Liver (tissue), 9 donors: ENCODE measurements around the gene UBE3A. TPM values are rescaled to one million over a fixed set of nuclear protein-coding genes. Genes with fewer than 3 reads are reported as not detected.

ENCODE experiments used
- DNase-seq: peaks from one replicate; pipeline ENCODE4 v3.0.0-alpha.2; 2017; ENCODE audit warnings: low spot score
- H3K27ac ChIP-seq, 2 donors: one replicate each; pipeline ENCODE4 v1.7.0; 2013; ENCODE audit warnings: inconsistent platforms in 2 of 2, low read length in 2 of 2, control low read depth in 1 of 2, low read depth in 1 of 2, mild to moderate bottlenecking in 1 of 2
- H3K27me3 ChIP-seq, 4 donors: one replicate each; pipeline versions ENCODE4 v1.6.1 to v1.7.0; 2013; ENCODE audit warnings: low read length in 3 of 4, inconsistent platforms in 1 of 4, mild to moderate bottlenecking in 1 of 4, moderate library complexity in 1 of 4; ENCODE audit not compliant: control insufficient read depth in 4 of 4, insufficient read depth in 4 of 4
- H3K36me3 ChIP-seq, 4 donors: one replicate each; pipeline versions ENCODE4 v1.6.1 to v1.7.0; 2013; ENCODE audit warnings: low read length in 3 of 4, mild to moderate bottlenecking in 3 of 4, low read depth in 1 of 4, moderate library complexity in 1 of 4; ENCODE audit not compliant: control insufficient read depth in 4 of 4, insufficient read depth in 3 of 4
- H3K4me1 ChIP-seq, 4 donors: one replicate each; pipeline versions ENCODE4 v1.6.1 to v1.7.0; 2013; ENCODE audit warnings: low read length in 3 of 4, mild to moderate bottlenecking in 3 of 4, moderate library complexity in 1 of 4; ENCODE audit not compliant: control insufficient read depth in 4 of 4, insufficient read depth in 4 of 4
- H3K4me3 ChIP-seq, 3 donors: one replicate each; pipeline versions ENCODE4 v1.6.1 to v1.7.0; 2013; ENCODE audit warnings: low read length in 3 of 3, control low read depth in 1 of 3, low read depth in 1 of 3, mild to moderate bottlenecking in 1 of 3
- H3K9ac ChIP-seq, 2 donors: one replicate each; pipeline ENCODE4 v1.7.0; 2013; ENCODE audit warnings: low read length in 2 of 2, mild to moderate bottlenecking in 2 of 2, moderate library complexity in 2 of 2, control low read depth in 1 of 2, low read depth in 1 of 2
- H3K9me3 ChIP-seq, 4 donors: one replicate each; pipeline versions ENCODE4 v1.6.1 to v1.7.0; 2013; ENCODE audit warnings: low read length in 3 of 4; ENCODE audit not compliant: control insufficient read depth in 4 of 4
- ATF3 ChIP-seq: IDR thresholded peaks from 2 replicates; pipeline ENCODE4 v1.6.1; 2016; ENCODE audit warnings: antibody characterized with exemption
- EGR1 ChIP-seq, 2 donors: IDR thresholded peaks; 2 replicates each; pipeline ENCODE4 v1.6.1; 2016 to 2018; ENCODE audit warnings: antibody characterized with exemption in 2 of 2, low read depth in 2 of 2
- FOXA1 ChIP-seq: IDR thresholded peaks from 2 replicates; pipeline ENCODE4 v1.6.1; 2016; ENCODE audit warnings: antibody characterized with exemption
- FOXA2 ChIP-seq: IDR thresholded peaks from 2 replicates; pipeline ENCODE4 v1.6.1; 2016; ENCODE audit warnings: antibody characterized with exemption
- GABPA ChIP-seq, 2 donors: IDR thresholded peaks in 1 of 2; conservative IDR thresholded peaks in 1 of 2; 2 replicates each; pipeline ENCODE4 v1.6.1; 2016; ENCODE audit warnings: antibody characterized with exemption in 2 of 2, mild to moderate bottlenecking in 1 of 2, moderate library complexity in 1 of 2
- HNF4A ChIP-seq, 2 donors: conservative IDR thresholded peaks; 2 replicates each; pipeline ENCODE4 v1.6.1; 2016; ENCODE audit warnings: antibody characterized with exemption in 2 of 2, mild to moderate bottlenecking in 2 of 2
- HNF4G ChIP-seq: IDR thresholded peaks from 2 replicates; pipeline ENCODE4 v1.6.1; 2016; ENCODE audit warnings: antibody characterized with exemption
- JUND ChIP-seq, 2 donors: IDR thresholded peaks; 2 replicates each; pipeline ENCODE4 v1.6.1; 2016; ENCODE audit warnings: antibody characterized with exemption in 2 of 2
- MAX ChIP-seq: IDR thresholded peaks from 2 replicates; pipeline ENCODE4 v1.6.1; 2016; ENCODE audit warnings: antibody characterized with exemption
- NR2F2 ChIP-seq: IDR thresholded peaks from 2 replicates; pipeline ENCODE4 v1.6.1; 2016; ENCODE audit warnings: antibody characterized with exemption
- RAD21 ChIP-seq, 2 donors: IDR thresholded peaks; 2 replicates each; pipeline ENCODE4 v1.6.1; 2016; ENCODE audit warnings: antibody characterized with exemption in 2 of 2, mild to moderate bottlenecking in 2 of 2
- REST ChIP-seq: IDR thresholded peaks from 2 replicates; pipeline ENCODE4 v1.6.1; 2016; ENCODE audit warnings: antibody characterized with exemption, mild to moderate bottlenecking
- RXRA ChIP-seq, 2 donors: IDR thresholded peaks; 2 replicates each; pipeline ENCODE4 v1.6.1; 2017 to 2018; ENCODE audit warnings: antibody characterized with exemption in 2 of 2, mild to moderate bottlenecking in 1 of 2
- SP1 ChIP-seq: IDR thresholded peaks from 2 replicates; pipeline ENCODE4 v1.6.1; 2018; ENCODE audit warnings: antibody characterized with exemption, mild to moderate bottlenecking
- TAF1 ChIP-seq: conservative IDR thresholded peaks from 2 replicates; pipeline ENCODE4 v1.6.1; 2016; ENCODE audit warnings: antibody characterized with exemption, mild to moderate bottlenecking
- YY1 ChIP-seq: IDR thresholded peaks from 2 replicates; pipeline ENCODE4 v1.6.1; 2016; ENCODE audit warnings: antibody characterized with exemption, mild to moderate bottlenecking
- ZBTB33 ChIP-seq: IDR thresholded peaks from 2 replicates; pipeline ENCODE4 v1.6.1; 2016; ENCODE audit warnings: antibody characterized with exemption
- WGBS: extraction: QIAGEN DNeasy Blood & Tissue Kit; methylation state at CpG from one replicate; pipeline ENCODE4 v1.1.7; 2013; 5-methylcytosine and 5-hydroxymethylcytosine counted together
- polyA plus RNA-seq, 2 donors: library from polyadenylated mRNA; stranded (reverse) in 1 of 2; unstranded in 1 of 2; fragments of 200-250 nt in 1 of 2; fragments of >200 nt in 1 of 2; fragmentation: Nextera tagmentation in 1 of 2; extraction: Ambion mirVana in 1 of 2; gene quantifications; one replicate each; pipeline versions ENCODE4 v1.2.1 to v1.2.3, GENCODE V29; 2013 to 2015
- total RNA-seq, 2 donors: library from RNA; depleted of rRNA; stranded (reverse); fragments of >200 nt; gene quantifications; one replicate each; pipeline ENCODE4 v1.2.3, GENCODE V29; 2014
- TF ChIP-seq, protein P1 (sequence below): fragments of 150-350 bp; IDR thresholded peaks from 2 replicates; pipeline ENCODE4 v1.5.1; 2017; ENCODE audit warnings: improper control_type of control experiment, low read depth, low read length; ENCODE audit not compliant: missing input control
- donor health status: healthy.
- donor health status: healthy.
- donor health status: healthy.
- donor health status: healthy.
- donor health status: healthy.

UBE3A gene
- total and polyA plus RNA-seq, 4 donors: 12.9 to 58.4 (median 38.2) TPM

GRCh38 chr15:25332306-25332705 is 106.5 kb downstream of the UBE3A start:
- Histone ChIP-seq H3K27me3 (no peaks in the 10 kb centered on the region), H3K4me1 (no peaks in the 10 kb centered on the region), H3K9ac (no peak overlapping the region), H3K36me3 (peaks cover 0 to 22% (median 12%) of the 10 kb centered on the region in 4 donors), H3K27ac (no peak overlapping the region), H3K4me3 (no peak overlapping the region), H3K9me3 (peaks cover 1 to 5% (median 3%) of the 10 kb centered on the region in 4 donors)
- DNase-seq: no peak
- TF ChIP-seq ZBTB33: no peak
- no peak for TF ChIP-seq GABPA (IDR thresholded peaks at IDR 0.05 in 1 of 2, conservative IDR thresholded peaks at IDR 0.05 in 1 of 2)
- no peak for TF ChIP-seq JUND (IDR thresholded peaks at IDR 0.05)
- TF ChIP-seq FOXA1: no peak
- TF ChIP-seq FOXA2: no peak
- TF ChIP-seq HNF4G: no peak
- no peak for TF ChIP-seq TAF1
- TF ChIP-seq SP1: no peak
- TF ChIP-seq YY1: no peak
- TF ChIP-seq NR2F2: no peak
- TF ChIP-seq RXRA (IDR thresholded peaks at IDR 0.05): no peak
- no peak for TF ChIP-seq MAX
- TF ChIP-seq, protein P1, sequence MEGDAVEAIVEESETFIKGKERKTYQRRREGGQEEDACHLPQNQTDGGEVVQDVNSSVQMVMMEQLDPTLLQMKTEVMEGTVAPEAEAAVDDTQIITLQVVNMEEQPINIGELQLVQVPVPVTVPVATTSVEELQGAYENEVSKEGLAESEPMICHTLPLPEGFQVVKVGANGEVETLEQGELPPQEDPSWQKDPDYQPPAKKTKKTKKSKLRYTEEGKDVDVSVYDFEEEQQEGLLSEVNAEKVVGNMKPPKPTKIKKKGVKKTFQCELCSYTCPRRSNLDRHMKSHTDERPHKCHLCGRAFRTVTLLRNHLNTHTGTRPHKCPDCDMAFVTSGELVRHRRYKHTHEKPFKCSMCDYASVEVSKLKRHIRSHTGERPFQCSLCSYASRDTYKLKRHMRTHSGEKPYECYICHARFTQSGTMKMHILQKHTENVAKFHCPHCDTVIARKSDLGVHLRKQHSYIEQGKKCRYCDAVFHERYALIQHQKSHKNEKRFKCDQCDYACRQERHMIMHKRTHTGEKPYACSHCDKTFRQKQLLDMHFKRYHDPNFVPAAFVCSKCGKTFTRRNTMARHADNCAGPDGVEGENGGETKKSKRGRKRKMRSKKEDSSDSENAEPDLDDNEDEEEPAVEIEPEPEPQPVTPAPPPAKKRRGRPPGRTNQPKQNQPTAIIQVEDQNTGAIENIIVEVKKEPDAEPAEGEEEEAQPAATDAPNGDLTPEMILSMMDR: no peak
- TF ChIP-seq ATF3: no peak
- no peak for TF ChIP-seq REST
- no peak for TF ChIP-seq HNF4A (conservative IDR thresholded peaks at IDR 0.05)
- WGBS: 97% methylated on average over 2 of the region's 2 CpGs

DNA sequence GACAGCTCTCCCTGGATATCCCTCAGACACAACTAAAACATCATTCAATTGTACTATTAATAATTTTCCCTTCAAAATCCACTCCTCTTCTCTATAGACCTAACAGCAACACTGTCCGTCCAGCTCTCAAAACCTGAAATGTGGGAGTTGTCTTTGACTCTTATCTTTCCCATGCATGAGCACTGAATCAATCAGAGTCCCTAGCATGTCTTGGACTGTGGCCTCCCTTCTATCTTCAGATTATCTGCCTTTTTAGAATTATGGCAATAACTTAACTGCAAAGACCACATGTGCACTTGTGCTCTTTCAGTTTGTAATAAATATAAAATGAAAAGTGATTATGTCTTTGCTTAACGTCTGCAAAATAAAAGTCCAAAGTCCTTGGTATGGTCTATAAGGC is 107.0 kb downstream of the UBE3A start:
- no peak overlapping the region for H3K4me3 ChIP-seq
- no peak for DNase-seq
- no peak overlapping the region for H3K27ac ChIP-seq
- no peaks in the 10 kb centered on the region for H3K27me3 ChIP-seq
- H3K4me1 ChIP-seq: no peaks in the 10 kb centered on the region
- 89% methylated on average over 2 of the region's 2 CpGs for WGBS
- peaks cover 1 to 5% (median 3%) of the 10 kb centered on the region in 4 donors for H3K9me3 ChIP-seq
- no peak overlapping the region for H3K9ac ChIP-seq
- peaks cover 0 to 20% (median 10%) of the 10 kb centered on the region in 4 donors for H3K36me3 ChIP-seq
- TF ChIP-seq REST (no peak), RAD21 (IDR thresholded peaks at IDR 0.05) (no peak), TAF1 (no peak), MAX (no peak), YY1 (no peak), NR2F2 (no peak), FOXA1 (no peak), JUND (IDR thresholded peaks at IDR 0.05) (no peak), ATF3 (no peak), FOXA2 (no peak), HNF4G (no peak), SP1 (no peak), EGR1 (IDR thresholded peaks at IDR 0.05; ENCODE audit: low read depth in 2 of 2) (no peak)
